IMR-90 (cell line): Measurements from ENCODE around the gene PSAPL1. TPM values are rescaled to one million over a fixed set of nuclear protein-coding genes. Genes with fewer than 3 reads are reported as not detected.

Experiments
- ATAC-seq: fragments of 200-7000 bp; cut with Tn5 transposase; 2 replicates; pipeline ENCODE4 v1.9.1; 2020; ENCODE audit warnings: low read depth, mild to moderate bottlenecking, moderate library complexity
- BruUV-seq: library from RNA; stranded (reverse); fragments of 400-500 nt; replicated peaks from 2 replicates; lab custom pipeline; 2021; lab: Mats Ljungman, UMichigan
- CTCF ChIA-PET: fragments of 300-600 bp; formaldehyde crosslinking; extraction: SDS; loops from one replicate; lab custom pipeline; 2021; ENCODE audit warnings: antibody characterized with exemption; lab: Yijun Ruan, JAX
- POLR2A ChIA-PET: fragments of 300-600 bp; sonication (Branson Sonifier 250); formaldehyde crosslinking; loops from one replicate; lab custom pipeline; 2022; ENCODE audit warnings: antibody characterized with exemption; ENCODE audit not compliant: unreplicated experiment; lab: Charles Lee
- DNase-seq: peaks from one replicate; pipeline ENCODE4 v3.0.0; 2013
- H2AFZ ChIP-seq: replicated peaks from 2 replicates; pipeline ENCODE3; 2013; ENCODE audit warnings: low read length, mild to moderate bottlenecking; ENCODE audit not compliant: poor library complexity
- H2AK5ac ChIP-seq: 2 replicates; pipeline ENCODE4 v1.6.1; 2013; ENCODE audit warnings: low read depth, low read length, inconsistent platforms
- H2AK9ac ChIP-seq: replicated peaks from 2 replicates; pipeline ENCODE3; 2013; ENCODE audit warnings: mild to moderate bottlenecking, low read depth, low read length, moderate library complexity; ENCODE audit not compliant: poor library complexity
- H2BK120ac ChIP-seq: 2 replicates; pipeline ENCODE4 v1.6.1; 2013; ENCODE audit warnings: low read depth, low read length, inconsistent platforms
- H2BK15ac ChIP-seq: 3 replicates; pipeline ENCODE4 v1.6.1; 2013; ENCODE audit warnings: low read depth, low read length, inconsistent platforms
- H2BK20ac ChIP-seq: 2 replicates; pipeline ENCODE4 v1.6.1; 2013; ENCODE audit warnings: low read depth, mild to moderate bottlenecking, inconsistent platforms, low read length, moderate library complexity
- H2BK5ac ChIP-seq: 2 replicates; pipeline ENCODE4 v1.6.1; 2013; ENCODE audit warnings: mild to moderate bottlenecking, low read depth, low read length, inconsistent platforms; ENCODE audit not compliant: poor library complexity, severe bottlenecking
- H3K14ac ChIP-seq: replicated peaks from 2 replicates; pipeline ENCODE4 v1.6.1; 2013; ENCODE audit warnings: low read depth, low read length, inconsistent platforms
- H3K18ac ChIP-seq: 2 replicates; pipeline ENCODE4 v1.6.1; 2013; ENCODE audit warnings: low read depth, low read length, control low read depth
- H3K23ac ChIP-seq: 2 replicates; pipeline ENCODE4 v1.6.1; 2013; ENCODE audit warnings: low read depth, low read length, inconsistent platforms
- H3K27ac ChIP-seq: 2 replicates; pipeline ENCODE4 v1.5.1; 2013; ENCODE audit warnings: mild to moderate bottlenecking, control low read depth, low read length; ENCODE audit not compliant: insufficient read depth
- H3K27me3 ChIP-seq: 2 replicates; pipeline ENCODE4 v1.6.1; 2013; ENCODE audit warnings: low read length; ENCODE audit not compliant: control insufficient read depth, insufficient read depth
- H3K36me3 ChIP-seq: 2 replicates; pipeline ENCODE4 v1.6.1; 2013; ENCODE audit warnings: low read length, mixed read lengths; ENCODE audit not compliant: control insufficient read depth, insufficient read depth
- H3K4ac ChIP-seq: 2 replicates; pipeline ENCODE4 v1.6.1; 2013; ENCODE audit warnings: low read depth, low read length, inconsistent platforms
- H3K4me1 ChIP-seq: 2 replicates; pipeline ENCODE4 v1.6.1; 2013; ENCODE audit warnings: low read length, mixed read lengths; ENCODE audit not compliant: control insufficient read depth, insufficient read depth
- H3K4me2 ChIP-seq: 2 replicates; pipeline ENCODE4 v1.6.1; 2013; ENCODE audit warnings: low read depth, mild to moderate bottlenecking, control low read depth, low read length, moderate library complexity
- H3K4me3 ChIP-seq: 2 replicates; pipeline ENCODE4 v1.5.1; 2013; ENCODE audit warnings: low read depth, mild to moderate bottlenecking, control low read depth, low read length, moderate library complexity; ENCODE audit not compliant: insufficient read depth
- H3K56ac ChIP-seq: 2 replicates; pipeline ENCODE4 v1.6.1; 2013; ENCODE audit warnings: low read length, inconsistent platforms; ENCODE audit not compliant: insufficient read depth; ENCODE audit errors: extremely low read depth
- H3K79me1 ChIP-seq, 2 experiments: 2 replicates each; pipeline ENCODE4 v1.6.1; 2013; ENCODE audit warnings: low read length in 2 of 2, inconsistent platforms in 1 of 2, low read depth in 1 of 2
- H3K9ac ChIP-seq: 2 replicates; pipeline ENCODE4 v1.6.1; 2013; ENCODE audit warnings: low read depth, low read length, control low read depth
- H3K9me1 ChIP-seq: 2 replicates; pipeline ENCODE4 v1.6.1; 2013; ENCODE audit warnings: low read length, inconsistent platforms; ENCODE audit not compliant: insufficient read depth
- H3K9me3 ChIP-seq: 2 replicates; pipeline ENCODE4 v1.6.1; 2013; ENCODE audit warnings: low read length; ENCODE audit not compliant: control insufficient read depth, insufficient read depth
- H4K20me1 ChIP-seq: 2 replicates; pipeline ENCODE4 v1.6.1; 2013; ENCODE audit warnings: low read length, inconsistent platforms; ENCODE audit not compliant: insufficient read depth
- H4K5ac ChIP-seq: 2 replicates; pipeline ENCODE4 v1.6.1; 2013; ENCODE audit warnings: mild to moderate bottlenecking, low read depth, low read length, control low read depth
- H4K8ac ChIP-seq, 2 experiments: 2 replicates each; pipeline ENCODE4 v1.6.1; 2013; ENCODE audit warnings: low read depth in 2 of 2, low read length in 2 of 2, control low read depth in 1 of 2, inconsistent platforms in 1 of 2
- H4K91ac ChIP-seq: 2 replicates; pipeline ENCODE4 v1.6.1; 2013; ENCODE audit warnings: low read depth, low read length, inconsistent platforms; ENCODE audit not compliant: insufficient read depth
- BHLHE40 ChIP-seq: fragments of 150-350 bp; IDR thresholded peaks from 2 replicates; pipeline ENCODE4 v1.6.1; 2016; ENCODE audit warnings: mild to moderate bottlenecking, low read depth, low read length
- CEBPB ChIP-seq: IDR thresholded peaks from 2 replicates; pipeline ENCODE4 v1.6.1; 2012; ENCODE audit warnings: low read depth, low read length, improper control_type of control experiment
- CHD1 ChIP-seq: IDR thresholded peaks from 2 replicates; pipeline ENCODE4 v1.6.1; 2012; ENCODE audit warnings: low read depth, low read length, improper control_type of control experiment
- CTCF ChIP-seq: conservative IDR thresholded peaks from 2 replicates; pipeline ENCODE4 v1.5.1; 2012; ENCODE audit warnings: mild to moderate bottlenecking, low read depth, low read length, improper control_type of control experiment
- ELK1 ChIP-seq: fragments of 150-350 bp; IDR thresholded peaks from 2 replicates; pipeline ENCODE4 v1.6.1; 2016; ENCODE audit warnings: low read depth, mild to moderate bottlenecking, low read length, moderate library complexity, borderline replicate concordance
- FOS ChIP-seq: fragments of 150-350 bp; IDR thresholded peaks from 2 replicates; pipeline ENCODE4 v1.6.1; 2016; ENCODE audit warnings: low read depth, low read length
- MAFK ChIP-seq: IDR thresholded peaks from 2 replicates; pipeline ENCODE4 v1.6.1; 2012; ENCODE audit warnings: low read depth, low read length, improper control_type of control experiment
- MAZ ChIP-seq: IDR thresholded peaks from 2 replicates; pipeline ENCODE4 v1.6.1; 2012; ENCODE audit warnings: low read depth, mild to moderate bottlenecking, low read length, improper control_type of control experiment, moderate library complexity, borderline replicate concordance
- MXI1 ChIP-seq: IDR thresholded peaks from 2 replicates; pipeline ENCODE4 v1.6.1; 2012; ENCODE audit warnings: low read depth, mild to moderate bottlenecking, low read length, moderate library complexity, borderline replicate concordance
- NFE2L2 ChIP-seq: fragments of 150-350 bp; IDR thresholded peaks from 2 replicates; pipeline ENCODE4 v1.6.1; 2016; ENCODE audit warnings: low read depth, mild to moderate bottlenecking, low read length
- POLR2A ChIP-seq: IDR thresholded peaks from 2 replicates; pipeline ENCODE4 v1.6.1; 2012; ENCODE audit warnings: mild to moderate bottlenecking, low read depth, low read length
- RAD21 ChIP-seq: IDR thresholded peaks from 2 replicates; pipeline ENCODE4 v1.6.1; 2012; ENCODE audit warnings: low read length, improper control_type of control experiment
- RCOR1 ChIP-seq: IDR thresholded peaks from 2 replicates; pipeline ENCODE4 v1.6.1; 2012; ENCODE audit warnings: mild to moderate bottlenecking, low read length, improper control_type of control experiment; ENCODE audit not compliant: insufficient replicate concordance
- RFX5 ChIP-seq: IDR thresholded peaks from 2 replicates; pipeline ENCODE4 v1.8.0; 2012; ENCODE audit warnings: low read depth, mild to moderate bottlenecking, low read length, moderate library complexity
- SMC3 ChIP-seq: fragments of 150-350 bp; IDR thresholded peaks from 2 replicates; pipeline ENCODE4 v1.6.1; 2016; ENCODE audit warnings: low read depth, mild to moderate bottlenecking, antibody characterized with exemption, low read length, moderate library complexity
- USF2 ChIP-seq: fragments of 150-350 bp; IDR thresholded peaks from 2 replicates; pipeline ENCODE4 v1.6.1; 2017; ENCODE audit warnings: mild to moderate bottlenecking, antibody characterized with exemption, low read length, low read depth
- WGBS, 2 experiments: methylation state at CpG; one replicate each; pipeline versions ENCODE4 v1.1.5 to v1.1.7; 2013; ENCODE audit warnings: missing lambda C conversion rate in 2 of 2; ENCODE audit not compliant: insufficient read length in 1 of 2; ENCODE audit errors: extremely low coverage in 2 of 2; 5-methylcytosine and 5-hydroxymethylcytosine counted together
- dilution Hi-C: fragments of 300-500 bp; cut with HindIII; formaldehyde crosslinking; loops from one replicate; pipeline ENCODE4 v1.14.3; 2018; ENCODE audit warnings: low sequenced_read_pairs; ENCODE audit not compliant: unreplicated experiment
- in situ Hi-C: fragments of 300-500 bp; cut with MboI; formaldehyde crosslinking; loops from 3 replicates; pipeline ENCODE4 v1.14.3; 2019; ENCODE audit warnings: low sequenced_read_pairs, inconsistent platforms, mixed read lengths
- intact Hi-C: fragments of 100-400 bp; cut with micrococcal nuclease; formaldehyde crosslinking; loops from 2 replicates; pipeline ENCODE4 v1.10.0; 2022
- polyA plus RNA-seq, 3 experiments: library from polyadenylated mRNA; depleted of rRNA; stranded (reverse); fragments of >200 nt; gene quantifications; 2 replicates each; pipeline ENCODE4 v1.2.3, GENCODE V29; 2012; ENCODE audit warnings: low replicate concordance in 1 of 3
- total RNA-seq: library from RNA; depleted of rRNA; stranded (reverse); fragments of >200 nt; gene quantifications from 2 replicates; pipeline ENCODE4 v1.2.3, GENCODE V29; 2012

The PSAPL1 gene
- total and polyA plus RNA-seq, 2 of the 4 experiments (the other 2 are of a cell fraction): not detected

DNA sequence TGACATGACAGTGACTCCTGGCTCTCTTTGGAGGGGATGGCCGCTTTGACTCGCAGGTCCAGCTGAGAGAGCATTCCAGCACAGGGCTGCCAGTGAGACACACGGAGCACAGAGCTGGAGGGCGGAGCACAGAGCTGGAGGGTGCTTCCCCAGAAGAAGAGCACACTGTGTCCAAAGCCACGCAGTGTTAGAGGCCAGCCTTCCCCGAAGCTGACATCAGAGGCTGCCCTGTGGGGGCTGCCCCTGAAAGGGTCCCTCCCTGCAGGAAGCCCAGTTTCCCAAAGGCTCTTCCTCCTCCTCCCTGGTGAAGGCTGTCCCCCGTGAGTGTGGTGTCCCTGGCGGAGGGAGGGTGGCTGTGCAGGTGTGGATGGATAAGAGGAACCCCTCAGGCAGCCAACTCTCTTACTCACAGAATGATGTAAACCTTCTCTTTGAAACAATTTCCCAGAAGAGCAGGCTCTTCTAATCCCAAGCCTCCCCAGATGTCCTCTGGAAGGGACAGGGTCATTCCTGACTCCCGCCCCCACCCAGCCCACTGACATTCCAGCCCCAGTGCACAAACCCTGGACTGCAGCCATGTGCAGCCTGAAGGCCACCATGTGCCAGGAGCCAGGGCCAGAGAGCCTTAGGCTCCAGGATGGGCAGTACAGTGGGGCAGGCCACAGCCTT, 53.4 kb downstream of the PSAPL1 start:
- DNase-seq (no peak), ATAC-seq (no peak)
- no peak overlapping the region for H2AFZ ChIP-seq
- H3K27me3 ChIP-seq: peaks cover 43% of the 10 kb centered on the region
- no peak for TF ChIP-seq CTCF
- TF ChIP-seq CHD1: no peak
- no peak for TF ChIP-seq RFX5
- TF ChIP-seq FOS: no peak
- no peak for TF ChIP-seq NFE2L2
- TF ChIP-seq POLR2A: no peak
- TF ChIP-seq MXI1: no peak
- no peak for TF ChIP-seq MAFK
- no peak for TF ChIP-seq RCOR1
- no peak for TF ChIP-seq CEBPB
- no peak for TF ChIP-seq BHLHE40
- no peak for TF ChIP-seq MAZ
- no peak for TF ChIP-seq USF2
- TF ChIP-seq SMC3: no peak
- no peak for TF ChIP-seq ELK1
- no peak for TF ChIP-seq RAD21
- H2BK5ac ChIP-seq: no peak overlapping the region
- no peak overlapping the region for H2AK5ac ChIP-seq
- no peak overlapping the region for H3K56ac ChIP-seq
- no peaks in the 10 kb centered on the region for H3K4me1 ChIP-seq
- ChIA-PET POLR2A (no interaction called here), CTCF (no interaction called here)
- H4K20me1 ChIP-seq: no peaks in the 10 kb centered on the region; the same call in 1 of the 2 replicates
- H2BK15ac ChIP-seq: no peak overlapping the region
- no peak overlapping the region for H3K18ac ChIP-seq
- no peak overlapping the region for H2BK120ac ChIP-seq
- WGBS, 2 experiments: 16% methylated on average over 3 of the region's 9 CpGs; no CpG with 5 or more reads in 1 of the 2 experiments
- H4K8ac ChIP-seq: no peak overlapping the region
- no peaks in the 10 kb centered on the region for H3K79me1 ChIP-seq
- BruUV-seq: no TSS peak
- H3K23ac ChIP-seq: no peak overlapping the region
- H2AK9ac ChIP-seq: no peak overlapping the region
- dilution Hi-C loops (no loop called here), in situ Hi-C loops (no loop called here), intact Hi-C loops (no loop called here)
- H4K91ac ChIP-seq: no peak overlapping the region
- H4K5ac ChIP-seq: no peak overlapping the region
- H3K9me1 ChIP-seq: no peaks in the 10 kb centered on the region
- H3K4me2 ChIP-seq: no peak overlapping the region
- no peak overlapping the region for H2BK20ac ChIP-seq
- no peak overlapping the region for H3K27ac ChIP-seq
- H3K14ac ChIP-seq: no peak overlapping the region
- H3K9ac ChIP-seq: no peak overlapping the region
- no peak overlapping the region for H3K4me3 ChIP-seq
- no peaks in the 10 kb centered on the region for H3K9me3 ChIP-seq
- H3K4ac ChIP-seq: no peak overlapping the region
- no peaks in the 10 kb centered on the region for H3K36me3 ChIP-seq
